ENCODE data around the gene OBP2B.
"Not testable (repeated sequence)": the region's sequence is repeated elsewhere in the genome, so short reads cannot be mapped to it uniquely, and the experiment has no call there.

OBP2B gene

DNA sequence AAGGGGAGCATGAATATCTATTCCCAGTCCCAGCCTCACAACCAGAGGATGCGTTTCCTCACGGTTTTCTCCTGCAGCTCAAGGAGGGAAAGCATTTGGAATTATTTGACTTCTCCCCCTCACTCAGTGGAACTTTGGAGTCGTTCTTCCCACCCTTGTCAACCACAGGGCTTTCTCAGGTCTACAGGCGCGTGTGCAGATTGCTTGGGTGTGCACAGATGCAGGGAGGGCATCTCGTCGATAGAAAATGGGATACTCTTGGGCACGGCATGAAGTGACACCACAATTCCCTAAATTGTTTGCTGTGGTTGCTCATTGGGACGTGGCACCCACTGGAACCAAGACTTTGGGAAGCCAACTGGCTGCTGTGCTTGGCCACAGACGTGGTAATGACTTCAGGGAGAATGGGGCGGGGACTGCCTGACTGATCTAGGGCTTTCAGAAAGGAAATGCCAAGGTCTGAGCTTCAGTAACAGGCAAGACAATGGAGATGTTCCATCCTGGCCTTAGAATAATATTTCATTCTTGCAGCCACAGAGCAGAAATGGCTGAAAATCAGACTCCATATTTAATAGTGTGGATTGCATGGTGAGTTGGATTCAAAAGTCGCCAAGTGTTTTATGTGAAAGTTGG lies 12.2 kb upstream of the OBP2B start:
- DNase-seq (ENCODE audit: low read depth): peak; percentile 18
- H3K4me3 ChIP-seq (ENCODE audit: low read depth, low read length): no peak overlapping the region
- TF ChIP-seq, protein P1, sequence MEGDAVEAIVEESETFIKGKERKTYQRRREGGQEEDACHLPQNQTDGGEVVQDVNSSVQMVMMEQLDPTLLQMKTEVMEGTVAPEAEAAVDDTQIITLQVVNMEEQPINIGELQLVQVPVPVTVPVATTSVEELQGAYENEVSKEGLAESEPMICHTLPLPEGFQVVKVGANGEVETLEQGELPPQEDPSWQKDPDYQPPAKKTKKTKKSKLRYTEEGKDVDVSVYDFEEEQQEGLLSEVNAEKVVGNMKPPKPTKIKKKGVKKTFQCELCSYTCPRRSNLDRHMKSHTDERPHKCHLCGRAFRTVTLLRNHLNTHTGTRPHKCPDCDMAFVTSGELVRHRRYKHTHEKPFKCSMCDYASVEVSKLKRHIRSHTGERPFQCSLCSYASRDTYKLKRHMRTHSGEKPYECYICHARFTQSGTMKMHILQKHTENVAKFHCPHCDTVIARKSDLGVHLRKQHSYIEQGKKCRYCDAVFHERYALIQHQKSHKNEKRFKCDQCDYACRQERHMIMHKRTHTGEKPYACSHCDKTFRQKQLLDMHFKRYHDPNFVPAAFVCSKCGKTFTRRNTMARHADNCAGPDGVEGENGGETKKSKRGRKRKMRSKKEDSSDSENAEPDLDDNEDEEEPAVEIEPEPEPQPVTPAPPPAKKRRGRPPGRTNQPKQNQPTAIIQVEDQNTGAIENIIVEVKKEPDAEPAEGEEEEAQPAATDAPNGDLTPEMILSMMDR (IDR thresholded peaks at IDR 0.05; ENCODE audit: insufficient read depth, low read depth, low read length, missing control alignments): no peak

DNA sequence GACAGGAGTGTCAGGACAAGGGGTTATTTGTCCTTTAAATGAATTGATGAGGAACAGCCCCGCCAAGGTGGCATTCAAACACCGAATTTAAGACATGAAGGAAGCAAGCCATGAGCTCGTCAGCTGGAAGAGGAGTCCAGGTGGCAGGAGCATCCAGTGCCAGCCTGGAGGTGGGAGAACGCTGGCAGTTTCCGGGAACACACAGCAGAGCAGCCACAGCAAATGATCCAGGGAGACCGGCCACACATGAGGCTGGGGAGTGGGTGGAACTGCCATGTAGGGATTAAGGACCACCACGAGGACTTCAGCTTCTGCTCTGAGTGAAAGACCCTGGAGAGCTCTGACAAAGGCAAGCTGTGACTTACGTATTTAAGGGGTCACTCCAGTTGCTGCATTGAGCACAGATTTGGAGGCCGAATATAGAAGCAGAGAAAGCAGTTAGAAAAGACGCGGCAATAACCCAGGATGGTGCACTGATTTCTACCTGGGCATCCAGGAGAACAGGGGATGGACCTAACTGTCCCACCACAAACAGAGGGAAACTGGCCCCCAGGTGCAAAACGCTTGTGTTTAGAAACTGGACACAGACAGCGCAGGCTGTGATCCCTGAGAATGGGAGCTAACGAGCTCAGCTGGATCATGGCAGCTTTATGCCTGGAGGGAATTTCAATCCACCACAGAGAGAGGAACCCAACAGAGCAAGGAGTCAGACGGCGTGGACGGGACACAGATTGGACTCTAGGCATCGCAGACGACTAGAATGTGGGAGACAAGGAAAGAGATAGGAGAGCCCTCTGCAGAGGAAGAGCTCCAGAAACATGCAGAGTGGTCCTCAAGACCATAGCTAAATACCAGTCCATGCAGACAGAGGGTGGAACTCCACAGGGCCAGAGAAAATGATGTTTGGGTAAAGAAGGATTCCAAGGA lies 9.3 kb upstream of the OBP2B start:
- DNase-seq (ENCODE audit: low read depth); H3K4me3 ChIP-seq (ENCODE audit: low read depth, low read length): not testable (repeated sequence)

DNA sequence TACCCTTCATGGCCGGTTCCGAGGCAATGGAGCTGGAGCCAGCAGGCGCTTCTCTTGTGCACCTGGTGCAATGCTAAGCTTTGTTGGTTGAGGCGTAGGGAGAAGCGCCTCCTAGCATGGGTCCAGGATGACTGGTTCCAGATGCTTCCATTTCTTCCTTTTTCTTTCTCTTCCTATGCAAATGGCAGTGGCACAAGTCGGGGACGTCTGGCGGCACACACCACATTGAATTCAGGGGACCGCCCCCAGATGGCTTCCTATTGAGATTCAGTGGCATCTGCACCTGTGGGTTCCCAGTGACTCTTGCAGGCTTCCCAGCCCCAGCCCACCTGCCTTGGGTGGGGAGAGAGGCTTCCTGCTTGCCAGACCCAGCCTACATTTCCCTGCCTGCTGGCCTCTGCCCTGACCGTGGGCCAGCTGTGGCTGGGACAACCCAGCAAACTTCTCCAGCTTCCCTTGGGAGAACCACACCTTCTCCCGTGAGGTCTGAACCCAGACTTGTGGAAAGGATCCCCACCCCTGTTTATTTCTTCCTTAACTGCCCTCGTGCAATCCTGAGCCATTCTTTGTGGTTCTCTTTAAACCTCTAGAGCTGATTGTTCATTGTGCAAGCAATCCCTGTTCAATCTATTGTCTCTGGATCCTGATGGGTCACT lies 8.4 kb upstream of the OBP2B start:
- not testable (repeated sequence) for DNase-seq (ENCODE audit: low read depth); H3K4me3 ChIP-seq (ENCODE audit: low read depth, low read length)

DNA sequence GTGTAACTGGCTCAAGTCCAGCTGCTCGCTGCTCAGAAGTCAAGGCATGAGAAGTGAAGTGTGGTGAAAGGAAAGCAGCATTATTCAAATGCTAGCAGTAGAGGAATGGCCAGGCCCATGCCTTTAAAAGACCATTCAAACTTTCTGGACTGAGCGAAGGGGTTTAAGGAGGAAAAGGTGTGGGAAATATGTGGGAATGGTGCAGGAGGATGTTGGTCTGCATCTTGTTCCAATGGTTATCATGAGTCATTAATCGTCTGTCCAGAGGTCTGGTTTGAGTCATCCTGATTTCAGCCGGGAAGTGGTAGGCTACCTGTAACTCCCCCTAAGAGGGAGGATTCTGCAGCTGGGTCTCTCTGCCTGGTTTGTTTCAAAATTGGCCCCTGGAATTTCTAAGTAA lies 5.2 kb upstream of the OBP2B start:
- H3K4me3 ChIP-seq (ENCODE audit: low read depth, low read length); DNase-seq (ENCODE audit: low read depth): not testable (repeated sequence)

DNA sequence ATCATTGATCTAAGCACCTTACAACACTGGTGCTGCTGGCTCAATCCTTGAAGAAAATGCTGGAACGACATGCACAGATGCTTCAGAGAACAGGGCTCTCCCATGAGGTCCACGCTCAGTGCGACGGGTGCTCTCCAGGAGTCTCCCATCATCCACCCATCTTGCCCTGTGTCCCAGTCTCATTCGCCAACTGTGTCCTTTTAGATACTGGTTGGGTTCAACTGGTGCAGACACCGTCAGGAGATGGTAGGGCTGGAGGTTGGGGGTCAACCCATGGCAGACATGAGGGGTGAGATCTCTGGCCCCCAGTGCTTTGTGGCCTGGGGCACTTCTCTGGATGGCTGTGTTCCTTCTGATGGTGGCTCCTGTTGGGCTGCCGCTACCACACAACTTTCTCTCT lies 1.6 kb upstream of the OBP2B start:
- TF ChIP-seq, protein P1 (IDR thresholded peaks at IDR 0.05; ENCODE audit: insufficient read depth, low read depth, low read length, missing control alignments): no peak
- no peak for DNase-seq (ENCODE audit: low read depth)
- H3K4me3 ChIP-seq (ENCODE audit: low read depth, low read length): no peak overlapping the region

DNA sequence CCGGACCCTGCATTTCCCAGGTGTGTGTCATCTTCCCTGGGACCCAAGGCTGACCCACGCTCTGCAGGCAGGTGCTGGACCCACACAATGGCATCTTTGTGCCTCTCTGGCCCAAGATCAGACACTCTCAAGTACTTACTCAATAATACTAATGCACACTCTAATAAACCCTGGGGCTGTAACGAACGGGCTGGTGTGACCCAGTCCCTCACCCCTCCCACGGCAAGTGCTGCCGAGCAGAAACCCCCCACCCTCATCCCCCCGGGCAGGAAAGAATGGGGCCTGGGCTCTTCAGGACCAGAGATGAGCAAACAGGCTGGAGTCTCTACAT lies 1.1 kb upstream of the OBP2B start:
- DNase-seq (ENCODE audit: low read depth): no peak
- no peak overlapping the region for H3K4me3 ChIP-seq (ENCODE audit: low read depth, low read length)
- TF ChIP-seq, protein P1 (IDR thresholded peaks at IDR 0.05; ENCODE audit: insufficient read depth, low read depth, low read length, missing control alignments): no peak

DNA sequence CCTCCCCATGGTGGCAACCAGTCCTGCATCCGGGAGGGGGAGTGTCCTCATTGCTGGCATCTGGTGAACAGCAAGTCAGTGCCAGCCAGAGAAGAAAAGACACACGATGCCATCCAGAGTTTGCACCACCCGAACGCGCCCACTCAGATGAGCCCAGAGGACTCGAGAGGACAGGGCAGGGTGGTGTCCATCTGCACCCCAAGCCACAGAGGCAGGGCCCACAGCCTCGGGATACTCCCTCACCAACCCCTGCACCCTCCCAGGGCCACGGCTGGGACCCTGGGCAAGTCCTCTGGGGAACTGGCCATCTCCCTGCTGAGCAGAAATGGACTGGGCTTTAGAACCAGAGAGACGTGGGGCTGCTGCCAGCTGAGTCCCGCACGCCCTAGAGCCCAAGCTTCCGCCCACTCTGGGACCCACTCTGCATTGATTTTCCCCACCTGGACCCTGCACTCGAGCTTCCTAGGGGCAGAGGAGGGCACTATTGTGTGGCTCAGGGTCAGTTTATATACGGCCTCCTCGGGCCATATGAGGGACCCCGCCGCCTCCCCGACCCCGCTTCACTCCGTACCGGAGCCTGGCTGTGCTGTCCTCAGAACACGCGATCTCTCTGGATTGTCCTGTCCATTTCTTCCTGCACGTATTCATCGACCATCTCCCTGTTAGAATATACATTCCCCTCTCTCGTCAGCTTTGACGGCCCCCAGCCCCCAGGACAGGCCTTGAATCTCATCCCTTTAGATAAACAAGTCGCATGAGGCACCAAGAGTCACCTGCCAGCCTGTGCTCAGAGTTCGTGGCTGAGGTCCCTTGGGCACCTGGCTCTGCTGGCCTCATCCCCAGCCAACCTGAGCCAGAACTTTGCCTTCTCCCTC lies 514 bp upstream of the OBP2B start:
- DNase-seq (ENCODE audit: low read depth); H3K4me3 ChIP-seq (ENCODE audit: low read depth, low read length): not testable (repeated sequence)

DNA sequence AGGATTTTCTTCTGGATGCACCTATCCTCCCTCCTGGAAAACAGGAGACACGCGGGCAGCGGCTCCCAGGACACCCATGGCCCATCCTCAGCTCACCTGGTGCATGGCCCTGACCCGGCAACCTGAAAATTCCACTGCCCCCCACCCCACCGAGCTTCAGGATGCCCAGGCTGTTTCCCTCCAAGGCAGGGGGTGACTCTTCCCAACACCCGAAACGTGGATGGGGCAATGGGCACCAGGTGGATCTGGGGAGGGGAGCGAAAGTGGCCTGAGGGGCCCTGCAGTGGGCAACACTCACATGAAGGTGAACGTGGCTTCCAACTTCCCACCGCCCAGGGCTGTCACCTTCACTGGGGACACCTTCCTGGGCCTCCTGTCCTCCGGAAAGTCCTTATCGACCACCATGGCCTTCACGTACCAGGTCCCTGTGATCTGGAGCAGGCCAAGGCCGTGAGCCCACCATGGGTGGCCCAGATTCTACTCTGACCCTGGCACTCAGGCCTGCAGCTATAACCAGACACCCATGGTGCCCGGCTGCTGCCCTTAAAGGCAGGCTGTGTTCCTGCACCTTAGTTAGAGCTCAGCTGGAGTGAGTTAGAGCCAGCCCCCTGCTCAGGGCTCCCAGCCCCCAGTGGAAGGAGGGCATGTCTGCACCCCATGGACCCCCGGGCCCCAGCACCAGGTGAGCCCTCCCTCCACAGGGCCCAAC lies 725 bp downstream of the OBP2B start:
- not testable (repeated sequence) for H3K4me3 ChIP-seq (ENCODE audit: low read depth, low read length); DNase-seq (ENCODE audit: low read depth)
